ENCODE measurements around the gene RAB26. TPM values are rescaled to one million over a fixed set of nuclear protein-coding genes. Genes with fewer than 3 reads are reported as not detected.

Gene RAB26
- total and polyA plus RNA-seq, 2 donors (not counting 3 experiments of a cell fraction or from before 2014, with no cell fraction given): 0.91 to 2.0 TPM

DNA sequence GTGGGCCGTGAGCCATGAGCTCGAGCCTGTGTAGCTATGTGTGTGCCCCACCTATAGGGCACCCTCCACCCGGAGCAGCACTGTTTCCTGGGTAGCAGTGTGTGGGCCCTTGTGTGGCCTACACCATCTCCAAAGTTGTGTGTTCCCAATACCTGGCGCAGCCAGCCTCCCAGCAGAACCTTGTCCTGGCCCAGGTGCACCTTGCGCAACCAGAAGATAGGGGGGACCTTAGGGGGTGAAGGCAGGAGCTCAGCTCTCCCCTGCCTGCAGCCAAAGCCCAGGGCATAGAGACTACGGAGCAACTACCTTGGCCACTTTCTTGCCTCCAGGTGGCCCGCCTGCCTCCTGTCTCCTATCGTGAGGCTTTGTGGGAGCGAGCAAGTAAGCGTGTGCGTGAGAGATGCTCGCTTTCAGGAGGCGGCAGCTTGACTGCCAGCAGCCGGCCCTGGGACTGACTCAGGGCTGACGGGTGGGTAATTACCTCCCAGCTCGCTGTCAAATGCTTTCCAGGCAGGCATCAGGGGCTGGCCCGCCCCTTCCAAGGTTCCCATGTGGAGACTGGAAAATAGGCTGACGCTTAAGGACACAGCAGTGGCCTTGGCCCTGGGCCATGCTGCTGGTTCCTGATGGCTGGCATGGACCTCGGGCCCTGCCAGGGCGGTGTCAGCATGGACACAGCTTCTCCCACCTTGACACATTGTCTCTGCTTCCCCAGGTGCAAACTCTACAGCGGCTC, 26.1 kb downstream of the RAB26 start:
- Histone ChIP-seq H3K27me3 (ENCODE audit: control insufficient read depth in 2 of 2, insufficient read depth in 2 of 2, low read length in 2 of 2) (no peaks in the 10 kb centered on the region), H3K27ac (ENCODE audit: insufficient read depth, low read depth, low read length) (no peak overlapping the region), H2AFZ (ENCODE audit: low read depth, low read length) (no peak overlapping the region), H3K4me1 (ENCODE audit: control insufficient read depth, extremely low read depth, insufficient read depth, low read length) (peaks cover 18% of the 10 kb centered on the region), H3K9me1 (replicated peaks; ENCODE audit: control insufficient read depth, extremely low read depth, insufficient read depth, low read length) (no peaks in the 10 kb centered on the region), H3K36me3 (ENCODE audit: control insufficient read depth in 2 of 2, extremely low read depth in 1 of 2, insufficient read depth in 2 of 2, low read length in 2 of 2) (peaks cover 23 to 46% of the 10 kb centered on the region in 2 experiments), H3K79me2 (ENCODE audit: control insufficient read depth, insufficient read depth, low read length) (peaks cover 35% of the 10 kb centered on the region), H3K9ac (replicated peaks; ENCODE audit: extremely low read depth, insufficient read depth, low read length) (no peak overlapping the region), H4K20me1 (replicated peaks; ENCODE audit: control insufficient read depth, extremely low read depth, insufficient read depth, low read length) (no peaks in the 10 kb centered on the region), H3K4me3 (replicated peaks in 1 of 3; ENCODE audit: insufficient read depth in 1 of 3, low read depth in 1 of 3, low read length in 3 of 3) (no peak overlapping the region), H3K4me2 (ENCODE audit: insufficient read depth, low read length) (no peak overlapping the region), H3K9me3 (replicated peaks; ENCODE audit: control insufficient read depth, insufficient read depth, low read length) (no peaks in the 10 kb centered on the region)
- ChIA-PET CTCF (interaction anchor here (1.2 kb wide), 1 partner anchor 15 kb away, joined by 3 read pairs; no protein-coding TSS in a partner anchor), POLR2A (interaction anchor here (1.0 kb wide), 1 partner anchor 19 kb away, joined by 5 read pairs; the partner anchor contains the start of gene TRAF7)
- dilution Hi-C loops (cut with MboI; ENCODE audit: extremely low pct_ligation_motif_present, low sequenced_read_pairs): loop anchor here (25.0 kb wide), 1 partner anchor 137 kb away; the partner anchor contains the start of genes NHERF2, NTHL1 and TSC2
- FAIRE-seq (no peak), DNase-seq (ENCODE audit: low read depth, low spot score) (no peak)
- intact Hi-C loops (cut with micrococcal nuclease): no loop called here
- no TSS peak for BruUV-seq (replicated peaks)
- TF ChIP-seq JUN (IDR thresholded peaks at IDR 0.05; ENCODE audit: borderline replicate concordance, insufficient read depth, insufficient read length, low read depth): no peak
- no peak for TF ChIP-seq MYC (IDR thresholded peaks at IDR 0.05; ENCODE audit: low read depth, low read length)
- TF ChIP-seq GATA2 (IDR thresholded peaks at IDR 0.05; ENCODE audit: insufficient read depth, insufficient read length, low read depth, low read length): no peak
- no peak for TF ChIP-seq MAX (IDR thresholded peaks at IDR 0.05; ENCODE audit: insufficient read depth, insufficient read length)
- no peak for TF ChIP-seq CTCF (IDR thresholded peaks at IDR 0.05; ENCODE audit: extremely low read depth in 1 of 2, insufficient read depth in 1 of 2, low read depth in 1 of 2, low read length in 2 of 2)
- TF ChIP-seq FOS (IDR thresholded peaks at IDR 0.05; ENCODE audit: borderline replicate concordance, insufficient read depth, low read length): no peak
- TF ChIP-seq EZH2 (IDR thresholded peaks at IDR 0.05; ENCODE audit: borderline replicate concordance, low read depth, low read length, severe bottlenecking): no peak
- TF ChIP-seq POLR2AphosphoS5 (IDR thresholded peaks at IDR 0.05; ENCODE audit: insufficient read depth, low read depth, low read length): no peak
- TF ChIP-seq POLR2A (IDR thresholded peaks at IDR 0.05; ENCODE audit: low read depth, low read length): no peak
